HepG2 (cell line): ENCODE measurements around the gene MMP12. TPM values are rescaled to one million over a fixed set of nuclear protein-coding genes. Genes with fewer than 3 reads are reported as not detected.

Experiments
- ATAC-seq: fragments of 200-7000 bp; cut with Tn5 transposase; 3 replicates; pipeline ENCODE4 v1.9.1; 2020; ENCODE audit warnings: mild to moderate bottlenecking, moderate library complexity
- BruUV-seq: library from RNA; stranded (reverse); fragments of 400-500 nt; replicated peaks from 2 replicates; lab custom pipeline; 2021; lab: Mats Ljungman, UMichigan
- CTCF ChIA-PET: fragments of 300-600 bp; formaldehyde crosslinking; extraction: SDS; loops from one replicate; lab custom pipeline; 2021; ENCODE audit warnings: low total read pairs, inconsistent platforms, low intra/inter-chr PET ratio; lab: Yijun Ruan, JAX
- POLR2A ChIA-PET: fragments of 350-600 bp; sonication (Branson Sonifier 250); formaldehyde crosslinking; loops from one replicate; lab custom pipeline; 2020; ENCODE audit warnings: antibody characterized with exemption, inconsistent platforms; lab: Yijun Ruan, JAX
- DNase-seq: peaks from one replicate; pipeline ENCODE4 v3.0.0-alpha.2; 2015; ENCODE audit warnings: low spot score
- FAIRE-seq: peaks from 3 replicates; lab custom pipeline; 2011; peaks lifted over from hg19 to GRCh38; lab: Jason Lieb, UNC
- H2AFZ ChIP-seq: one replicate; pipeline ENCODE4 v1.6.1; 2011; ENCODE audit warnings: low read length, inconsistent platforms
- H3K27ac ChIP-seq: fragments of 300-600 bp; 3 replicates; pipeline ENCODE4 v1.8.0; 2011; ENCODE audit warnings: mixed run types, mild to moderate bottlenecking, mixed read lengths, low read length, inconsistent platforms; ENCODE audit not compliant: insufficient read depth; ENCODE audit errors: extremely low read length
- H3K27me3 ChIP-seq, 2 experiments: fragments of 200-600 bp in 1 of 2; 2 replicates in 1 of 2; 3 replicates in 1 of 2; pipeline versions ENCODE4 v1.6.0 to v1.8.0; 2011; ENCODE audit warnings: low read length in 2 of 2, mild to moderate bottlenecking in 2 of 2, moderate library complexity in 2 of 2, inconsistent platforms in 1 of 2; ENCODE audit not compliant: insufficient read depth in 2 of 2, control insufficient read depth in 1 of 2
- H3K36me3 ChIP-seq, 2 experiments: fragments of 200-600 bp in 1 of 2; replicated peaks in 1 of 2; 2 replicates in 1 of 2; 3 replicates in 1 of 2; pipeline versions ENCODE4 v1.5.1 to v1.8.0; 2011; ENCODE audit warnings: low read length in 2 of 2, inconsistent platforms in 1 of 2; ENCODE audit not compliant: insufficient read depth in 2 of 2, control insufficient read depth in 1 of 2
- H3K4me1 ChIP-seq: 2 replicates; pipeline ENCODE4 v1.5.1; 2012; ENCODE audit warnings: low read length, inconsistent platforms; ENCODE audit not compliant: insufficient read depth
- H3K4me2 ChIP-seq: 2 replicates; pipeline ENCODE4 v1.6.0; 2011; ENCODE audit warnings: low read depth, low read length, inconsistent platforms
- H3K4me3 ChIP-seq, 3 experiments: fragments of 200-600 bp in 1 of 3; sonication (generic), shearing (Covaris generic) in 1 of 3; replicated peaks in 1 of 3; 2 replicates each; pipeline ENCODE4 v1.5.1; 2011 to 2016; ENCODE audit warnings: low read length in 3 of 3, inconsistent platforms in 2 of 3, low read depth in 2 of 3, mild to moderate bottlenecking in 2 of 3, control low read depth in 1 of 3, mixed read lengths in 1 of 3; ENCODE audit not compliant: insufficient read depth in 1 of 3
- H3K79me2 ChIP-seq: one replicate; pipeline ENCODE4 v1.6.1; 2011; ENCODE audit warnings: low read length, inconsistent platforms; ENCODE audit not compliant: insufficient read depth
- H3K9ac ChIP-seq: 2 replicates; pipeline ENCODE4 v1.6.0; 2011; ENCODE audit warnings: mild to moderate bottlenecking, low read depth, low read length, inconsistent platforms; ENCODE audit not compliant: insufficient read depth
- H3K9me3 ChIP-seq: 2 replicates; pipeline ENCODE4 v1.5.1; 2012; ENCODE audit warnings: mild to moderate bottlenecking, low read length
- H4K20me1 ChIP-seq: 2 replicates; pipeline ENCODE4 v1.6.0; 2011; ENCODE audit warnings: inconsistent platforms, mild to moderate bottlenecking, low read length, moderate library complexity; ENCODE audit not compliant: insufficient read depth
- AHR ChIP-seq: IDR thresholded peaks from 2 replicates; pipeline ENCODE4 v1.6.1; 2018; ENCODE audit warnings: missing genetic modification reagents, missing compliant biosample characterization
- ASH2L ChIP-seq: fragments of 300-600, 200-600 bp; sonication (generic); IDR thresholded peaks from 2 replicates; pipeline ENCODE4 v1.7.0; 2017; ENCODE audit warnings: low read depth, mild to moderate bottlenecking, moderate library complexity, mixed read lengths, low read length; ENCODE audit not compliant: insufficient read length
- ATRX ChIP-seq: sonication (generic); formaldehyde crosslinking; IDR thresholded peaks from 2 replicates; pipeline ENCODE4 v1.4.0; 2020; ENCODE audit warnings: missing genetic modification reagents, borderline replicate concordance
- DBP ChIP-seq: sonication (generic); formaldehyde crosslinking; IDR thresholded peaks from 2 replicates; pipeline ENCODE4 v1.4.0; 2020; ENCODE audit warnings: missing genetic modification reagents; ENCODE audit errors: not compliant biosample characterization
- EZH2 ChIP-seq: conservative IDR thresholded peaks from 2 replicates; pipeline ENCODE4 v1.6.1; 2012; ENCODE audit warnings: mild to moderate bottlenecking, low read depth, low read length, moderate library complexity
- MTF1 ChIP-seq: sonication (generic); formaldehyde crosslinking; IDR thresholded peaks from 2 replicates; pipeline ENCODE4 v1.5.0; 2020; ENCODE audit warnings: missing genetic modification reagents
- RELA ChIP-seq: sonication (generic); formaldehyde crosslinking; IDR thresholded peaks from 2 replicates; pipeline ENCODE4 v1.4.0; 2020; ENCODE audit warnings: missing genetic modification reagents
- TGIF2 ChIP-seq: IDR thresholded peaks from 2 replicates; pipeline ENCODE4 v1.6.1; 2016; ENCODE audit warnings: control low read depth, missing compliant biosample characterization
- TOPORS ChIP-seq: sonication (generic); formaldehyde crosslinking; IDR thresholded peaks from 2 replicates; pipeline ENCODE4 v1.8.0; 2023; ENCODE audit warnings: mild to moderate bottlenecking, missing genetic modification reagents
- ZNF282 ChIP-seq: fragments of 450-650 bp; IDR thresholded peaks from 2 replicates; pipeline ENCODE4 v1.6.1; 2018; ENCODE audit not compliant: partially characterized antibody
- ZNF431 ChIP-seq: sonication (generic); formaldehyde crosslinking; IDR thresholded peaks from 2 replicates; pipeline ENCODE4 v1.9.0; 2022; ENCODE audit warnings: missing genetic modification reagents, low read depth, mild to moderate bottlenecking, borderline replicate concordance
- ZNF652 ChIP-seq: IDR thresholded peaks from 2 replicates; pipeline ENCODE4 v1.6.1; 2016; ENCODE audit warnings: low read depth, borderline replicate concordance
- ZSCAN22 ChIP-seq: sonication (generic); formaldehyde crosslinking; IDR thresholded peaks from 2 replicates; pipeline ENCODE4 v1.4.0; 2020; ENCODE audit warnings: mild to moderate bottlenecking, missing genetic modification reagents
- WGBS: methylation state at CpG from one replicate; pipeline ENCODE4 v1.1.6; 2017; ENCODE audit warnings: low lambda C conversion rate; 5-methylcytosine and 5-hydroxymethylcytosine counted together
- in situ Hi-C: cut with HindIII; loops from 2 replicates; pipeline ENCODE4 v1.10.0; 2017; ENCODE audit warnings: low pct_unique_long_range_greater_than_20kb; ENCODE audit not compliant: extremely low pct_ligation_motif_present
- intact Hi-C: fragments of 100-400 bp; cut with micrococcal nuclease; formaldehyde crosslinking; loops from one replicate; pipeline ENCODE4 v1.10.0; 2022; ENCODE audit not compliant: unreplicated experiment
- polyA plus RNA-seq, 8 experiments: library from polyadenylated mRNA; depleted of rRNA in 3 of 8; stranded (reverse) in 7 of 8; unstranded in 1 of 8; fragments of >200 nt; fragmentation: Illumina TruSeq in 4 of 8; extraction: Trizol in 4 of 8; gene quantifications; 2 replicates each; pipeline versions ENCODE4 v1.2.1 to v1.2.3, GENCODE V29; 2011 to 2016; ENCODE audit warnings: low read depth in 4 of 8, missing spikeins in 1 of 8, mixed read lengths in 1 of 8; ENCODE audit not compliant: insufficient read depth in 1 of 8
- total RNA-seq, 5 experiments: library from RNA; depleted of rRNA; stranded (reverse); fragments of >200 nt; fragmentation: Illumina TruSeq; extraction: Trizol; gene quantifications; 2 replicates each; pipeline ENCODE4 v1.2.3, GENCODE V29; 2016; ENCODE audit warnings: low read depth in 1 of 5
- TF ChIP-seq, protein P1 (sequence below): sonication (generic); formaldehyde crosslinking; IDR thresholded peaks from 2 replicates; pipeline ENCODE4 v1.8.0; 2023; ENCODE audit warnings: mild to moderate bottlenecking, missing genetic modification reagents
- TF ChIP-seq, protein P2 (sequence below): sonication (generic); formaldehyde crosslinking; IDR thresholded peaks from 2 replicates; pipeline ENCODE4 v1.5.1; 2020; ENCODE audit warnings: mild to moderate bottlenecking, missing genetic modification reagents, moderate library complexity

MMP12 gene
- total and polyA plus RNA-seq, 2 of the 13 experiments (the other 11 are each of a cell fraction or from before 2014, with no cell fraction given): not detected

- TF ChIP-seq ASH2L (no peak), EZH2 (no peak)
- TF ChIP-seq, protein P1, sequence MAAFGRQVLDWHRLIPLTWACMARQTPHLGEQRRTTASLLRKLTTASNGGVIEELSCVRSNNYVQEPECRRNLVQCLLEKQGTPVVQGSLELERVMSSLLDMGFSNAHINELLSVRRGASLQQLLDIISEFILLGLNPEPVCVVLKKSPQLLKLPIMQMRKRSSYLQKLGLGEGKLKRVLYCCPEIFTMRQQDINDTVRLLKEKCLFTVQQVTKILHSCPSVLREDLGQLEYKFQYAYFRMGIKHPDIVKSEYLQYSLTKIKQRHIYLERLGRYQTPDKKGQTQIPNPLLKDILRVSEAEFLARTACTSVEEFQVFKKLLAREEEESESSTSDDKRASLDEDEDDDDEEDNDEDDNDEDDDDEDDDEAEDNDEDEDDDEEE: no peak
These were observed 20.8 kb downstream of the MMP12 start (continued) for GRCh38 chr11:102853956-102854355.

DNA sequence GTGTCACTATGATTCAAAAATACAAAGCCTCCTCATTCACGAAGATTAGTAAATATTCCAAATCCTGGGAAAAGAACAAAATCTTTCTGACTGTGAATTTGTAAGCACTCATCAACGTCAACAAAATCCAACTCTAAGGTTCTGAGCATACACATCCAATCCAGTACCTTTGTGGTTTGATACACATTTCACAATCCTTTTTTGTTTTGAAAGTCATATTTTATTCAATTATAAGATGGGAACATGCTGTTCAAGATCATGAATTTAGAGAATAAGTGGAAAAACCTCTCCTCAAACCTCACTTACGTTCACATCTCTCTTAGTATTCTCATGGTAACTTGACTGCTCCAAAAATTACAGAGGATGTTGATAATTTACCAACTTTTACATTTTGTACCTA, 21.7 kb downstream of the MMP12 start:
- H3K27me3 ChIP-seq: no peaks in the 10 kb centered on the region
- no peak overlapping the region for H3K4me2 ChIP-seq
- BruUV-seq: no TSS peak
- TF ChIP-seq ZNF652 (CRISPR knock-in tag) (no peak), ZNF282 (no peak), ZNF431 (CRISPR knock-in tag) (no peak), TOPORS (CRISPR knock-in tag) (no peak), MTF1 (no peak), ATRX (no peak), AHR (no peak), TGIF2 (CRISPR knock-in tag) (no peak), RELA (CRISPR knock-in tag) (no peak), ZSCAN22 (CRISPR knock-in tag) (no peak), DBP (no peak)
- TF ChIP-seq, protein P2, sequence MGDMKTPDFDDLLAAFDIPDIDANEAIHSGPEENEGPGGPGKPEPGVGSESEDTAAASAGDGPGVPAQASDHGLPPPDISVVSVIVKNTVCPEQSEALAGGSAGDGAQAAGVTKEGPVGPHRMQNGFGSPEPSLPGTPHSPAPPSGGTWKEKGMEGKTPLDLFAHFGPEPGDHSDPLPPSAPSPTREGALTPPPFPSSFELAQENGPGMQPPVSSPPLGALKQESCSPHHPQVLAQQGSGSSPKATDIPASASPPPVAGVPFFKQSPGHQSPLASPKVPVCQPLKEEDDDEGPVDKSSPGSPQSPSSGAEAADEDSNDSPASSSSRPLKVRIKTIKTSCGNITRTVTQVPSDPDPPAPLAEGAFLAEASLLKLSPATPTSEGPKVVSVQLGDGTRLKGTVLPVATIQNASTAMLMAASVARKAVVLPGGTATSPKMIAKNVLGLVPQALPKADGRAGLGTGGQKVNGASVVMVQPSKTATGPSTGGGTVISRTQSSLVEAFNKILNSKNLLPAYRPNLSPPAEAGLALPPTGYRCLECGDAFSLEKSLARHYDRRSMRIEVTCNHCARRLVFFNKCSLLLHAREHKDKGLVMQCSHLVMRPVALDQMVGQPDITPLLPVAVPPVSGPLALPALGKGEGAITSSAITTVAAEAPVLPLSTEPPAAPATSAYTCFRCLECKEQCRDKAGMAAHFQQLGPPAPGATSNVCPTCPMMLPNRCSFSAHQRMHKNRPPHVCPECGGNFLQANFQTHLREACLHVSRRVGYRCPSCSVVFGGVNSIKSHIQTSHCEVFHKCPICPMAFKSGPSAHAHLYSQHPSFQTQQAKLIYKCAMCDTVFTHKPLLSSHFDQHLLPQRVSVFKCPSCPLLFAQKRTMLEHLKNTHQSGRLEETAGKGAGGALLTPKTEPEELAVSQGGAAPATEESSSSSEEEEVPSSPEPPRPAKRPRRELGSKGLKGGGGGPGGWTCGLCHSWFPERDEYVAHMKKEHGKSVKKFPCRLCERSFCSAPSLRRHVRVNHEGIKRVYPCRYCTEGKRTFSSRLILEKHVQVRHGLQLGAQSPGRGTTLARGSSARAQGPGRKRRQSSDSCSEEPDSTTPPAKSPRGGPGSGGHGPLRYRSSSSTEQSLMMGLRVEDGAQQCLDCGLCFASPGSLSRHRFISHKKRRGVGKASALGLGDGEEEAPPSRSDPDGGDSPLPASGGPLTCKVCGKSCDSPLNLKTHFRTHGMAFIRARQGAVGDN (CRISPR knock-in tag): no peak
- H3K79me2 ChIP-seq: no peaks in the 10 kb centered on the region
- ATAC-seq (no peak), FAIRE-seq (no peak), DNase-seq (no peak)
- H3K4me3 ChIP-seq: no peak overlapping the region
- H3K4me1 ChIP-seq: no peaks in the 10 kb centered on the region
- H3K9me3 ChIP-seq: no peaks in the 10 kb centered on the region
- H3K36me3 ChIP-seq: no peaks in the 10 kb centered on the region
- in situ Hi-C loops (no loop called here), intact Hi-C loops (no loop called here)
- ChIA-PET POLR2A (no interaction called here), CTCF (no interaction called here)
- 19% methylated on average over 3 of the region's 3 CpGs for WGBS
- no peak overlapping the region for H3K9ac ChIP-seq
- no peaks in the 10 kb centered on the region for H4K20me1 ChIP-seq
- no peak overlapping the region for H3K27ac ChIP-seq
- H2AFZ ChIP-seq: no peak overlapping the region
